H1 (cell line): ENCODE results near the gene POGLUT2. TPM values are rescaled to one million over a fixed set of nuclear protein-coding genes. Genes with fewer than 3 reads are reported as not detected.

Source experiments
- BACH1 ChIP-seq: IDR thresholded peaks from 2 replicates; pipeline ENCODE4 v1.6.1; 2012; ENCODE audit warnings: low read length, improper control_type of control experiment
- EGR1 ChIP-seq: IDR thresholded peaks from 2 replicates; pipeline ENCODE4 v1.6.1; 2011; ENCODE audit warnings: low read depth, low read length, borderline replicate concordance
- GABPA ChIP-seq: IDR thresholded peaks from 2 replicates; pipeline ENCODE4 v1.6.1; 2011; ENCODE audit warnings: mild to moderate bottlenecking, low read length, moderate library complexity, borderline replicate concordance; ENCODE audit not compliant: insufficient read depth
- GTF2F1 ChIP-seq: IDR thresholded peaks from 2 replicates; pipeline ENCODE4 v1.6.1; 2012; ENCODE audit warnings: low read depth, low read length, improper control_type of control experiment, borderline replicate concordance
- KDM4A ChIP-seq: IDR thresholded peaks from one replicate; pipeline ENCODE4 v1.7.1; 2012; ENCODE audit warnings: low read depth, mild to moderate bottlenecking, moderate library complexity, low read length, inconsistent platforms; ENCODE audit not compliant: severe bottlenecking
- KDM5A ChIP-seq: fragments of 200-600 bp; IDR thresholded peaks from 2 replicates; pipeline ENCODE4 v1.7.1; 2012; ENCODE audit warnings: mild to moderate bottlenecking, low read length, inconsistent platforms, mixed read lengths
- MAFK ChIP-seq: IDR thresholded peaks from 2 replicates; pipeline ENCODE4 v1.6.1; 2012; ENCODE audit warnings: low read depth, mild to moderate bottlenecking, improper control_type of control experiment, low read length
- NRF1 ChIP-seq: IDR thresholded peaks from 2 replicates; pipeline ENCODE4 v1.6.1; 2011; ENCODE audit warnings: mild to moderate bottlenecking, low read depth, low read length, improper control_type of control experiment
- POLR2A ChIP-seq, 2 experiments: IDR thresholded peaks; 1 replicate in 1 of 2; 2 replicates in 1 of 2; pipeline ENCODE4 v1.6.1; 2011; ENCODE audit warnings: low read depth in 2 of 2, low read length in 2 of 2, mild to moderate bottlenecking in 2 of 2; ENCODE audit errors: control extremely low read depth in 1 of 2
- SP2 ChIP-seq: IDR thresholded peaks from 2 replicates; pipeline ENCODE4 v1.6.1; 2012; ENCODE audit warnings: mild to moderate bottlenecking, low read length, inconsistent platforms
- TAF7 ChIP-seq: optimal IDR thresholded peaks from 2 replicates; pipeline ENCODE3; 2011; ENCODE audit warnings: low read depth, mild to moderate bottlenecking, inconsistent platforms, low read length, moderate library complexity, borderline replicate concordance
- TEAD4 ChIP-seq: IDR thresholded peaks from 2 replicates; pipeline ENCODE4 v1.6.1; 2012; ENCODE audit warnings: low read depth, low read length, inconsistent platforms, mixed read lengths
- ZNF274 ChIP-seq: IDR thresholded peaks from 2 replicates; pipeline ENCODE4 v1.7.0; 2012; ENCODE audit warnings: low read length, borderline replicate concordance; ENCODE audit errors: extremely low read depth
- polyA plus RNA-seq, 7 experiments: library from polyadenylated mRNA; depleted of rRNA in 3 of 7; stranded (reverse) in 5 of 7; unstranded in 2 of 7; fragments of >200 nt in 5 of 7; fragments of 200-250 nt in 2 of 7; gene quantifications; 1 replicate in 5 of 7; 2 replicates in 1 of 7; 4 replicates in 1 of 7; pipeline versions ENCODE4 v1.2.1 to v1.2.3, GENCODE V29; 2011 to 2013; ENCODE audit warnings: missing spikeins in 2 of 7, mixed read lengths in 2 of 7
- total RNA-seq: library from RNA; stranded (reverse); fragmentation: NEBNext Ultra II Directional; extraction: Animal tissue kit (Norgen Biotek cat#: 25700); gene quantifications from 2 replicates; pipeline ENCODE4 v1.2.1, GENCODE V29; 2021
- TF ChIP-seq, protein P1 (sequence below), 3 experiments: IDR thresholded peaks; 1 replicate in 2 of 3; 2 replicates in 1 of 3; pipeline versions ENCODE4 v1.5.1 to v1.6.1; 2011; ENCODE audit warnings: low read length in 3 of 3, mild to moderate bottlenecking in 3 of 3, inconsistent platforms in 2 of 3, low read depth in 1 of 3, moderate library complexity in 1 of 3; ENCODE audit not compliant: insufficient read depth in 1 of 3; ENCODE audit errors: control extremely low read depth in 1 of 3
- TF ChIP-seq, protein P2 (sequence below): IDR thresholded peaks from 2 replicates; pipeline ENCODE4 v1.6.1; 2012; ENCODE audit warnings: inconsistent platforms

Gene POGLUT2
- total and polyA plus RNA-seq, 2 of the 8 experiments (the other 6 are each of a cell fraction or from before 2014, with no cell fraction given) = 9.9 to 22.3 TPM

DNA sequence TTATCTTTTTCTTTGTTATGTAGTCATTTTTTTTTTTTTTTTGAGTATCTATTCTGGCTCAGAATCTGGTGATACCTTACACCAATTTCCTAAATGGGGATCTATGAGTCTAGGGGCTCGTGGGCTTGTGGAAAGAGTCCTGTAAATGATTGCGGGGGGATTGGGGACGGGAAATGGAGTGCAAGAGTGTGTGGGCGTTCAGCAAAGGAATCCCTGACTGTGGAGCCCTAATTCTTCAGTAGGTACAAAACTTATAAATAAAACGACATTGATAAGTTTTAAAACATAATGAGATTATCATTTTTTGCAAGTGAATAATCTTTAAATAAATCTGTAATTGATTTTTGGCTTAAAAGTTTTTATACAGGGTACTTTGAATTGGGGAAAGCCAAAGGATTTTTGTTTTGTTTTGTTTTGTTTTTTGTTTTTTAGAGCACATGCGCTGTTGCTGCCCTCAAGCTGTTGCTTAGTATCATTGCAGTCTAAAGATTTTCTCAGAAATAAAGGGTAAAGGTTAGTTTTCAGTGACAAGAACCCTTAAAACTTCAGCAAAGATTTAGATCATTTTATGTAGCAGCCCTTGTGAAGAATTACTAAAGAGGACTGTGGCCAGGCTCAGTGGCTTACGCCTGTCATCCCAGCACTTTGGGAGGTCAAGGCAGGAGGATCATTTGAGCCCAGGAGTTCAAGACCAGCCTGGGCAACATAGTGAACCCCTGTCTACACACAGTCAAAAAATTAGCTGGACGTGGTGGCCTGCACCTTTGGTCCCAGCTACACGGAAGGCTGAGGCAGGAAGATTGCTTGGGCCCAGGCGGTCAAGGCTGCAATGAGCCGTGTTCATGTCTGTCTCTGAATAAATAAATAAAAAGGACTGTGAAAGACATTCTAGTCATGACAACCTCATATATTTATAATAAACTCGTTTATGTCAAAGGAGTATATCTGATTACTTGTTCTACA lies 48.8 kb upstream of the POGLUT2 start (continued):
- TF ChIP-seq MAFK (no peak), BACH1 (no peak), EGR1 (peak; percentile 61), TEAD4 (no peak), NRF1 (no peak), ZNF274 (no peak), SP2 (no peak), POLR2A (IDR thresholded peaks at IDR 0.05; ENCODE audit: control extremely low read depth in 1 of 2, low read depth in 2 of 2, low read length in 2 of 2) (no peak), TAF7 (no peak), GTF2F1 (no peak), KDM5A (no peak), KDM4A (no peak), GABPA (no peak)
- TF ChIP-seq, protein P1, sequence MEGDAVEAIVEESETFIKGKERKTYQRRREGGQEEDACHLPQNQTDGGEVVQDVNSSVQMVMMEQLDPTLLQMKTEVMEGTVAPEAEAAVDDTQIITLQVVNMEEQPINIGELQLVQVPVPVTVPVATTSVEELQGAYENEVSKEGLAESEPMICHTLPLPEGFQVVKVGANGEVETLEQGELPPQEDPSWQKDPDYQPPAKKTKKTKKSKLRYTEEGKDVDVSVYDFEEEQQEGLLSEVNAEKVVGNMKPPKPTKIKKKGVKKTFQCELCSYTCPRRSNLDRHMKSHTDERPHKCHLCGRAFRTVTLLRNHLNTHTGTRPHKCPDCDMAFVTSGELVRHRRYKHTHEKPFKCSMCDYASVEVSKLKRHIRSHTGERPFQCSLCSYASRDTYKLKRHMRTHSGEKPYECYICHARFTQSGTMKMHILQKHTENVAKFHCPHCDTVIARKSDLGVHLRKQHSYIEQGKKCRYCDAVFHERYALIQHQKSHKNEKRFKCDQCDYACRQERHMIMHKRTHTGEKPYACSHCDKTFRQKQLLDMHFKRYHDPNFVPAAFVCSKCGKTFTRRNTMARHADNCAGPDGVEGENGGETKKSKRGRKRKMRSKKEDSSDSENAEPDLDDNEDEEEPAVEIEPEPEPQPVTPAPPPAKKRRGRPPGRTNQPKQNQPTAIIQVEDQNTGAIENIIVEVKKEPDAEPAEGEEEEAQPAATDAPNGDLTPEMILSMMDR (IDR thresholded peaks at IDR 0.05; ENCODE audit: control extremely low read depth in 1 of 3, insufficient read depth in 1 of 3, low read depth in 1 of 3, low read length in 3 of 3) = peak in 2 of 3 experiments; percentile 48 to 53; a peak in 2 of 4 replicates
- TF ChIP-seq, protein P2, sequence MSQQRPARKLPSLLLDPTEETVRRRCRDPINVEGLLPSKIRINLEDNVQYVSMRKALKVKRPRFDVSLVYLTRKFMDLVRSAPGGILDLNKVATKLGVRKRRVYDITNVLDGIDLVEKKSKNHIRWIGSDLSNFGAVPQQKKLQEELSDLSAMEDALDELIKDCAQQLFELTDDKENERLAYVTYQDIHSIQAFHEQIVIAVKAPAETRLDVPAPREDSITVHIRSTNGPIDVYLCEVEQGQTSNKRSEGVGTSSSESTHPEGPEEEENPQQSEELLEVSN = no peak
- TF ChIP-seq, all 59 proteins: peak for 3
